ENCODE measurements around the gene MMP11. TPM values are rescaled to one million over a fixed set of nuclear protein-coding genes. Genes with fewer than 3 reads are reported as not detected.
A peak's percentile ranks its signal among the peaks of the same experiment; 100 is the strongest.

MMP11 gene
- total and polyA plus RNA-seq, 2 of the 13 experiments (the other 11 are each of a cell fraction or from before 2014, with no cell fraction given), result 8.9 to 28.6 TPM

- TF ChIP-seq ARID4A (CRISPR knock-in tag; IDR thresholded peaks at IDR 0.05; ENCODE audit: borderline replicate concordance), result 0 out of 2 replicates have a peak, but pooled peaks have one; percentile 19
- 0 out of 2 replicates have a peak, but pooled peaks have one; percentile 65 for TF ChIP-seq ZNF326 (CRISPR knock-in tag; IDR thresholded peaks at IDR 0.05; ENCODE audit: borderline replicate concordance)
- TF ChIP-seq FOXP4 (CRISPR knock-in tag; IDR thresholded peaks at IDR 0.05), result no peak
These were observed 3.2 kb downstream of the MMP11 start (continued) for GRCh38 chr22:23775779-23776375.
